Measurements from ENCODE around the gene KCNMA1.

Gene KCNMA1

GRCh38 chr10:77201135-77202106 is 436.2 kb downstream of the KCNMA1 start:
- Histone ChIP-seq H3K79me2 (ENCODE audit: insufficient read depth, low read depth) (no peaks in the 10 kb centered on the region), H2AFZ (ENCODE audit: low read depth) (no peak overlapping the region), H3K36me3 (ENCODE audit: insufficient read depth) (no peaks in the 10 kb centered on the region), H3K4me1 (ENCODE audit: low read depth, poor library complexity, severe bottlenecking) (no peaks in the 10 kb centered on the region), H4K20me1 (ENCODE audit: insufficient read depth) (no peaks in the 10 kb centered on the region), H3K27ac (no peak overlapping the region), H3K27me3 (ENCODE audit: insufficient read depth, low read depth) (no peaks in the 10 kb centered on the region), H3K9ac (no peak overlapping the region), H3K4me3 (IDR thresholded peaks at IDR 0.05; ENCODE audit: insufficient read depth, low read depth, low read length) (no peak overlapping the region), H3K4me2 (no peak overlapping the region)
- no peak for TF ChIP-seq CTCF (conservative IDR thresholded peaks at IDR 0.05; ENCODE audit: low read depth, low read length)

GRCh38 chr10:77197544-77197943 is 440.1 kb downstream of the KCNMA1 start:
- Histone ChIP-seq H3K4me2 (no peak overlapping the region), H3K27ac (no peak overlapping the region), H4K20me1 (ENCODE audit: insufficient read depth) (no peaks in the 10 kb centered on the region), H3K36me3 (ENCODE audit: insufficient read depth) (no peaks in the 10 kb centered on the region), H2AFZ (ENCODE audit: low read depth) (no peak overlapping the region), H3K9ac (no peak overlapping the region), H3K27me3 (ENCODE audit: insufficient read depth, low read depth) (no peaks in the 10 kb centered on the region), H3K79me2 (ENCODE audit: insufficient read depth, low read depth) (no peaks in the 10 kb centered on the region), H3K4me3 (IDR thresholded peaks at IDR 0.05; ENCODE audit: insufficient read depth, low read depth, low read length) (no peak overlapping the region), H3K4me1 (ENCODE audit: low read depth, poor library complexity, severe bottlenecking) (no peaks in the 10 kb centered on the region)
- no peak for TF ChIP-seq CTCF (conservative IDR thresholded peaks at IDR 0.05; ENCODE audit: low read depth, low read length)

DNA sequence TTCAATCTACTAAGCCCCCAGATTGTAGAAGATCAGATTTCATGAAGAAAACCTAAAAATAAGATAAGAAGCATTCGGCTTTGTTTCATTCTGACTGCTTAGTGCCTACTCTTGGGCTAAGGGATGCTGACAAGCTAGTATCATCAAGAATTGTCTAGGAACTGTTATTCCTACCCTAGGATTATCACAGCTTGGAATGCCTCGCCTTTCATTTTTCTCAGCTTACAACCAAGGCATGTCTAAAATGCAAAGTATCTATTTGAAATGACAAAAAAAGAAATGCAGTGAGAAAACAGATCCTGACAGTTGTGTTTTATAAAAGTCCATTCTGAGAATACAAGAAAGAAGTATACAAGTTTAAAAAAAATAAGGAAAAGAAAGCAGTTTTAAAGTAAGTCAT is 441.0 kb downstream of the KCNMA1 start:
- H4K20me1 ChIP-seq (ENCODE audit: insufficient read depth) = no peaks in the 10 kb centered on the region
- no peak overlapping the region for H3K4me3 ChIP-seq (IDR thresholded peaks at IDR 0.05; ENCODE audit: insufficient read depth, low read depth, low read length)
- no peaks in the 10 kb centered on the region for H3K4me1 ChIP-seq (ENCODE audit: low read depth, poor library complexity, severe bottlenecking)
- H3K27me3 ChIP-seq (ENCODE audit: insufficient read depth, low read depth) = no peaks in the 10 kb centered on the region
- H3K9ac ChIP-seq = no peak overlapping the region
- H3K4me2 ChIP-seq = no peak overlapping the region
- no peak for TF ChIP-seq CTCF (conservative IDR thresholded peaks at IDR 0.05; ENCODE audit: low read depth, low read length)
- H3K36me3 ChIP-seq (ENCODE audit: insufficient read depth) = no peaks in the 10 kb centered on the region
- H3K79me2 ChIP-seq (ENCODE audit: insufficient read depth, low read depth) = no peaks in the 10 kb centered on the region
- H2AFZ ChIP-seq (ENCODE audit: low read depth) = no peak overlapping the region
- no peak overlapping the region for H3K27ac ChIP-seq

GRCh38 chr10:77195101-77195500 is 442.5 kb downstream of the KCNMA1 start:
- Histone ChIP-seq H3K4me1 (ENCODE audit: low read depth, poor library complexity, severe bottlenecking) (no peaks in the 10 kb centered on the region), H3K27me3 (ENCODE audit: insufficient read depth, low read depth) (no peaks in the 10 kb centered on the region), H3K36me3 (ENCODE audit: insufficient read depth) (no peaks in the 10 kb centered on the region), H3K4me3 (IDR thresholded peaks at IDR 0.05; ENCODE audit: insufficient read depth, low read depth, low read length) (no peak overlapping the region), H3K9ac (no peak overlapping the region), H2AFZ (ENCODE audit: low read depth) (no peak overlapping the region), H3K79me2 (ENCODE audit: insufficient read depth, low read depth) (no peaks in the 10 kb centered on the region), H4K20me1 (ENCODE audit: insufficient read depth) (no peaks in the 10 kb centered on the region), H3K27ac (no peak overlapping the region), H3K4me2 (no peak overlapping the region)
- no peak for TF ChIP-seq CTCF (conservative IDR thresholded peaks at IDR 0.05; ENCODE audit: low read depth, low read length)

All from KMS-11 (cell line).